ES-I3 (cell line): Measurements from ENCODE around the gene BEND6.

Experiments
- H3K36me3 ChIP-seq: 2 replicates; pipeline ENCODE4 v1.6.1; 2013; ENCODE audit warnings: mild to moderate bottlenecking, low read length, control low read depth, moderate library complexity; ENCODE audit not compliant: insufficient read depth
- H3K4me1 ChIP-seq: 2 replicates; pipeline ENCODE4 v1.6.1; 2013; ENCODE audit warnings: mild to moderate bottlenecking, control low read depth, low read length; ENCODE audit not compliant: insufficient read depth
- H3K9ac ChIP-seq: 2 replicates; pipeline ENCODE4 v1.6.1; 2013; ENCODE audit warnings: low read depth, mild to moderate bottlenecking, low read length, moderate library complexity
- H3K9me3 ChIP-seq: 2 replicates; pipeline ENCODE4 v1.6.1; 2013; ENCODE audit warnings: mild to moderate bottlenecking, low read length, moderate library complexity; ENCODE audit not compliant: control insufficient read depth, insufficient read depth

The BEND6 gene

GRCh38 chr6:56930846-56931245, 24.1 kb upstream of the BEND6 start:
- Histone ChIP-seq H3K9ac (no peak overlapping the region), H3K9me3 (no peaks in the 10 kb centered on the region), H3K36me3 (no peaks in the 10 kb centered on the region), H3K4me1 (no peaks in the 10 kb centered on the region)

- H3K4me1 ChIP-seq = no peaks in the 10 kb centered on the region
- no peaks in the 10 kb centered on the region for H3K9me3 ChIP-seq
- H3K36me3 ChIP-seq = no peaks in the 10 kb centered on the region
- no peak overlapping the region for H3K9ac ChIP-seq
Measured at GRCh38 chr6:56932910-56933477, 21.9 kb upstream of the BEND6 start.

GRCh38 chr6:56933650-56934049, 21.3 kb upstream of the BEND6 start:
- Histone ChIP-seq H3K9me3 (no peaks in the 10 kb centered on the region), H3K36me3 (no peaks in the 10 kb centered on the region), H3K4me1 (no peaks in the 10 kb centered on the region), H3K9ac (no peak overlapping the region)

GRCh38 chr6:56934876-56935275, 20.0 kb upstream of the BEND6 start:
- H3K36me3 ChIP-seq = no peaks in the 10 kb centered on the region
- H3K9me3 ChIP-seq = no peaks in the 10 kb centered on the region
- H3K4me1 ChIP-seq = no peaks in the 10 kb centered on the region
- H3K9ac ChIP-seq = no peak overlapping the region

GRCh38 chr6:56936466-56936865, 18.4 kb upstream of the BEND6 start:
- Histone ChIP-seq H3K4me1 (no peaks in the 10 kb centered on the region), H3K9ac (no peak overlapping the region), H3K36me3 (no peaks in the 10 kb centered on the region), H3K9me3 (peaks cover 7% of the 10 kb centered on the region; the same call in 1 of the 2 replicates)

GRCh38 chr6:56938649-56939191, 16.2 kb upstream of the BEND6 start:
- Histone ChIP-seq H3K9me3 (peaks cover 11% of the 10 kb centered on the region; the same call in 1 of the 2 replicates), H3K36me3 (no peaks in the 10 kb centered on the region), H3K4me1 (no peaks in the 10 kb centered on the region), H3K9ac (no peak overlapping the region)

- no peaks in the 10 kb centered on the region for H3K36me3 ChIP-seq
- H3K4me1 ChIP-seq = no peaks in the 10 kb centered on the region
- H3K9me3 ChIP-seq = peaks cover 11% of the 10 kb centered on the region; the same call in 1 of the 2 replicates
- no peak overlapping the region for H3K9ac ChIP-seq
Measured at GRCh38 chr6:56940463-56940862, 14.4 kb upstream of the BEND6 start.

GRCh38 chr6:56940977-56941376, 13.9 kb upstream of the BEND6 start:
- Histone ChIP-seq H3K9me3 (peaks cover 11% of the 10 kb centered on the region; the same call in 1 of the 2 replicates), H3K9ac (no peak overlapping the region), H3K4me1 (no peaks in the 10 kb centered on the region), H3K36me3 (no peaks in the 10 kb centered on the region)

- no peaks in the 10 kb centered on the region; the same call in 1 of the 2 replicates for H3K36me3 ChIP-seq
- H3K9me3 ChIP-seq = peaks cover 11% of the 10 kb centered on the region; the same call in 1 of the 2 replicates
- no peaks in the 10 kb centered on the region for H3K4me1 ChIP-seq
- H3K9ac ChIP-seq = no peak overlapping the region
Measured at GRCh38 chr6:56944661-56945060, 10.2 kb upstream of the BEND6 start.

GRCh38 chr6:56946368-56946767, 8.5 kb upstream of the BEND6 start:
- H3K9ac ChIP-seq = no peak overlapping the region
- H3K36me3 ChIP-seq = no peaks in the 10 kb centered on the region; the same call in 1 of the 2 replicates
- H3K4me1 ChIP-seq = no peaks in the 10 kb centered on the region
- H3K9me3 ChIP-seq = 0 out of 2 replicates have a peak, but pooled peaks cover 5% of the 10 kb centered on the region

- no peaks in the 10 kb centered on the region for H3K4me1 ChIP-seq
- H3K9me3 ChIP-seq = no peaks in the 10 kb centered on the region
- H3K36me3 ChIP-seq = no peaks in the 10 kb centered on the region; the same call in none of the 2 replicates
- no peak overlapping the region for H3K9ac ChIP-seq
Measured at GRCh38 chr6:56947924-56948323, 7.0 kb upstream of the BEND6 start.

- Histone ChIP-seq H3K4me1 (peaks cover 4% of the 10 kb centered on the region; the same call in 1 of the 2 replicates), H3K9me3 (no peaks in the 10 kb centered on the region), H3K9ac (no peak overlapping the region), H3K36me3 (no peaks in the 10 kb centered on the region; the same call in none of the 2 replicates)
Measured at GRCh38 chr6:56949265-56949664, 5.6 kb upstream of the BEND6 start.

GRCh38 chr6:56949925-56950495, 4.9 kb upstream of the BEND6 start:
- H3K36me3 ChIP-seq = no peaks in the 10 kb centered on the region; the same call in none of the 2 replicates
- peaks cover 4% of the 10 kb centered on the region; the same call in 1 of the 2 replicates for H3K4me1 ChIP-seq
- no peak overlapping the region for H3K9ac ChIP-seq
- H3K9me3 ChIP-seq = no peaks in the 10 kb centered on the region

- Histone ChIP-seq H3K36me3 (no peaks in the 10 kb centered on the region; the same call in none of the 2 replicates), H3K4me1 (peaks cover 4% of the 10 kb centered on the region; the same call in 1 of the 2 replicates), H3K9me3 (no peaks in the 10 kb centered on the region), H3K9ac (no peak overlapping the region)
Measured at GRCh38 chr6:56951049-56951831, 3.7 kb upstream of the BEND6 start.
